Kidney glomerular epithelial cell (primary cell): ENCODE results near the gene GAREM1.

Source experiments
- DNase-seq: peaks from one replicate; lab custom pipeline; 2025; lab: John Stamatoyannopoulos, UW

GAREM1 gene

DNA sequence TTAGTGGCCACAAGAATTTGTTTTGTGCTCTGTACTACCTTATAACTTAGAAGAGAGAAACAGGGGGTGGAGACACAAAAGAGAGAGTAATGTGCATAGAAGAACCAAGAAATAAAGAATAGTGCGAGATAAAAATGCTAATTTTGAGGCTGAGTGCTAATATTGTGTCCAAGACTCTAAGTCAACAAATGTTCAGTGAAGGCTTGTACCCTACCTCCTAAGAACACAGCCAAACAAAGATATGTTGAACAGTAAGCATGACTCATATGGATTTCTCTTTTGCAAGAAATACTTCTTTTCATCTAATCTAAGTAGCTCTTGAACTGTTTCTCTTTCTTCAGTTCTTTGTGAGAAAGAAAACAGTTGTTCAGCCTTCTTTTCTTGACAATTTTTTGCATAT lies 45.2 kb downstream of the GAREM1 start:
- DNase-seq: peak; percentile 5

DNA sequence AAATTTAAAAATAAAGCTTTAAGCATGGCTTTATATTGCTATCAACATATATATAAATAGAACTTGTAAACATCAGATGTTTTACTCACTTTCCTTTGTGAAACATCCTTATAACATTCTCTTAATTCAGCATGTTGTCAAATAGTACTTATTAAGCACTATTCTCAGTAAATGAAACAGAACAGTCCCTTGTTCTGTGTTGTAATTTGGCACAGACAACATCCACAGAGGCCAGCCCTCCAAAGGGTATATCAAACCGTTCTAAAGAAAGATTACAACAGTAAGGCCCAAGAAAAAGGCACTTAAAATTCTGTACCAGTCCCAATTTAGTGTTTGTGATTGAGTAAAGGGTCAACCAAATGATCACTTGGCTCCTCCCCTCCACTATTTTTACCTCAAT lies 46.0 kb downstream of the GAREM1 start:
- no peak for DNase-seq

- no peak for DNase-seq
Observed at GRCh38 chr18:32422978-32423740, 47.5 kb downstream of the GAREM1 start.

GRCh38 chr18:32422201-32422600 lies 48.5 kb downstream of the GAREM1 start:
- no peak for DNase-seq

DNA sequence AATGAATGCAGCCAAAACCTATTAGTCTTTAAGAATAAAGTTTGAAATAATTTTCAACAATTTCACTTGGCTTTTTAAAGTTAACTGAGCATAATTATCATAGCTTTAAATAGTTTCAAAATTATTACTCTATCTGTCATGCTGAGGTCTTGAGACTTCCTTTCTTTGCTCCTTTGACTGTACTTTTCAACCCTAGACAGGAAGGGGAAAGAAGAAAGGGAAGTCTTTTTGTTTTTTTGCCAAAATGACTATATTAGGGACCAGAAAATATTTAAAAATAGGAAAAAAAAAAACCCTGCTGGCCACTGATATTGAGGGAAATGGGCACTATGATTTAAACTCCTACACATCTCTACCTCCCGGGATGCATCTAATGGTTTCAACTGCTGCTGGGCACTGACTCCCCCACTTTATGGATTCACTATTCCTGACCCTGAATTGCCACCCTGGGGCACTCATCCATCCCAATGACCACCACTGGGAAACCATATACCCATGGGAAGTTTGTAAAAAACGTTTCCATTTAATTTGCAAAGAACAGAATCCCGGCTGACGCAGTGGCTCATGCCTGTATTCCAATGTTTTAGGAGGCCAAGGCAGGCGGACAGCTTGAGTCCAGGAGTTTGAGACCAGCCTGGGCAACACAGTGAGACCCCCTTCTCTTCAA lies 50.5 kb downstream of the GAREM1 start:
- no peak for DNase-seq

DNA sequence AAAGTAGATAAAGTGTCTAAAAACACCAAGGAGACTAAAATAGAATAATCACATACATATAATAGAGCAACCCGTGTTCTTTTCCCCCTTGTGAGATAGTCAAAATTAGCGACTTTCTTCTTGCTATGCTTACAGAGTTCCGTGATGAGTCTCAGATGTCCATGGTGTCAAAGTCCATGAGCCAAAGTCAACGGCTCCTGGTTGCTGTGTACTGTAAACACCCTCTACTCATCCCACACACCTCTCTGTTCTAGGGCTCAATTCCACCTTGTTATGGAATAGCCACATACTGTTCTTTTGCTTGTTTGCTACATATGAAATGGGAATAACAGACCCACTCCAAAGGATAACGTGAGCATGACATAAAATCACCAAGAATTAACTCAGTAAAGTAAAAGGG lies 52.5 kb downstream of the GAREM1 start:
- DNase-seq: no peak

GRCh38 chr18:32405588-32405987 lies 65.1 kb downstream of the GAREM1 start:
- no peak for DNase-seq

GRCh38 chr18:32401621-32402020 lies 69.1 kb downstream of the GAREM1 start:
- no peak for DNase-seq

- no peak for DNase-seq
Observed at GRCh38 chr18:32393407-32393806, 77.3 kb downstream of the GAREM1 start.

DNA sequence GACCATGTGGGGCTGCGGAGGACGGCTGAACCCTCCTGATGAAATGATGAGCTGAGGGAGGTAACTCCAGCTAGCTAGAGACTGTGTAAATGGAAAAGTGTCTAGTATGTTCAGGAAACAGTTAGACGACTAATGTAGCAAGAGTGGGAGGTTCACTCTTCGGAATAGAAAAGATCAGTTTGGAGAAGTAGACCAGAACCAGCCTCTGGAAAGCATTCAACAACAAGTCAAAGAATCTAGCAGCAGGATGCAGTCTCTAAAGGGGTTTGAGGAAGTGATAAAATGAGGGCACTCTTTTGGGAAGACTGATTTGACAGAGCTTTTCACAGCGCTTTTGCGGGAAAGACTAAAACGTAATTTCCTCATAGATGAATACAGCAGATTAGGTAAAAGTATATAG lies 79.6 kb downstream of the GAREM1 start:
- no peak for DNase-seq

DNA sequence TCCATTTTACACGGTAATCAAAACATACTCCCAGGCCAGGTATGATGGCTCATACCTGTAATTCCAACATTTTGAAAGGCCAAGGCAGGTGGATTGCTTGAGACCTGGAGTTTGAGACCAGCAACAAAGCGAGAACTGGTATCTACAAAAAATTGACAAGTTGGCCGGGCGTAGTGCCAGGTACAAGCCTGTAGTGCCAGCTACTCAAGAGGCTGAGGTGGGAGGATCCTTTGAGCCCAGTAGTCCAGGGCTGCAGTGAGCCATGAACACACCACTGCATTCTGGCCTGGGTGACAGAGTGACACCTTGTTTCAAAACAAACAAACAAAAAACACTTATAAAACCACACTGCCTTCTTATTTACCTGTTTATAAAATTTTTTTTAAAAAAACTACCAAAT lies 80.8 kb downstream of the GAREM1 start:
- no peak for DNase-seq

GRCh38 chr18:32389191-32389590 lies 81.5 kb downstream of the GAREM1 start:
- DNase-seq: no peak

DNA sequence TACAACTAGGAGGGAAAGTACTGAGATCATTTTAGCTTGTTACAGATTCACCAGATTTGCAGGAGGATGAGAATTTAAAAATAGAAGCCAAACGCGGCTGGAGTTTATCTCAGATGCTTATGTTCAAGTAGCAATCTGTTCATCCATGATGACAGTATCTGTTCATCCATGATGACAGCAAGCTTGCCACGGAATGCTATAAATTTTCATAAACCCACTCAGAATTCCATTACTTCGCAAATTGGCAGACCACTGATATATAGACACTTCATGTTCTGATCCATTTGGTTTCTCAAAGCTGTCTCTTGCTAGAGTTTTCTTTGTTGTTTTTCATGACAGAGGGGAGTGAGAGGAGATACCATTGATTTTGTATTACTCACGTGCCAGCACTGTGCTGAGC lies 84.2 kb downstream of the GAREM1 start:
- DNase-seq: no peak

DNA sequence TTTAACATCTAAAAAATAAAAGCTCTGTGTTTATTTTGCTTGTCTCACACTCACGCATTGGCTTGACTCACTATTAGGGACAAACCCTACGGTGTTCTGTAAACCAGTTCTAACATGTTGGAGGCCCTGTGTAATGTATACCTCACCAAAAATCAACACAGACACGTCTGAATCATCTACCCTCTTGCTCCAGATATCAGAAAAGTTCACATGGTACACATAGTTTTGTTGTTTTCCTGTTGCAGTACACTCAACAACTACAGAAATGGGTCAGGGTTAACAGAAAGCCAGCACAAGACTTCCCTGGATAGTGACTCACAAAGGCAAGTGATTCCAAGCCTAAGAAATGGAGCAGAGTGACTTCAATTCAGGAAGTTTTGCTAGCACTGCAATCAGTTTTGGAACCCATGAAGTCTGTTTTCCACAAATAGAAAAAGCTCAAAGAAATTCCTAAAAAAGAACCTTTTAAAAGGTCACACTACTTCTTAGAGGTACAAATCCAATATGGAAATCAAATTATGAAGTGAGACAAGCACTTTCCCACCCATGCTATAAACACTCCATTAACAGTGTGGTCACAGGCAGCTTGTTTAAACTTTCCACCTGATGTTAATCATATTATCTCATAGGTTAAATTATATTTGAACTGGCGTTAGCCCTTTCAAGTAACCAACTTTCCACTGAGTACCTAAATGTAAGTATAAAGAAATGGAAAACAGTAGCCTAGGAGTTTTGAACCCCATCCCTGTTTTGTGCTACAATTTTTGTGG lies 87.4 kb downstream of the GAREM1 start:
- DNase-seq: peak; percentile 89

GRCh38 chr18:32381761-32382160 lies 88.9 kb downstream of the GAREM1 start:
- DNase-seq: no peak

DNA sequence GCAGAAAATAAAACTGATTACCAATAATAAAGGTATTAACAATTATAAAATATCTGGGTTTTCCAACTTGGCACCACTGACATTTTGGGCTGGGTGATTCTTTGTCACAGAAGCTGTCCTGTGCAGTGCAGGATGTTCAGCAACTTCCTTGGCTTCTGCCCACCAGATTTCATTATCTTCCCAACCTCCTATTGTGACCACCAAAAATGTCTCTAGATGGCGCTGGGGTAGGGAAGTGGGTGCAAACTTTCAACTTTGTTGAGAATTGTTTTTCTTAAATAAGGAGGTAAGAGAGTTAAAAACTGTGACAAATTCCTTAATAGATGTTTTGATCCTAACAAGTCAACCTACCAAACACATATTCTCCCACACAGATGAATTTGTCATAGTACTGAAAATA lies 90.1 kb downstream of the GAREM1 start:
- no peak for DNase-seq

DNA sequence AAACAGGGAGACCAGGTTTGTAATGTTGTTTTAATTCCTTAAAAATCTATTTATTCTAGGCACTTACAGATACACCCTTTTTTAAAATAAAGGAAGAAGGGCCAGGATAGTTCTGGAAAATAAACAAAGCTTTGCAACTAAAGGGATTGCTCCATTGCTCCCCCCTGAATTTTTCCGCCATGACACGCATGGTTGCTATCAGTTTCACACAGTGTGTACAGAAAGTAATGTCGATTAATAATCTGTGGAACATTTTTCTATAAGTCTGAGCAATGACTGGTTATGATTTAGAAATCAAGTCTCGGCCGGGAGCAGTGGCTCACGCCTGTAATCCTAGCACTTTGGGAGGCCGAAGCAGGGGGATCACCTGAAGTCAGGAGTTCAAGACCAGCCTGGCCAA lies 90.8 kb downstream of the GAREM1 start:
- DNase-seq: no peak

GRCh38 chr18:32378705-32379104 lies 92.0 kb downstream of the GAREM1 start:
- DNase-seq: no peak

- DNase-seq: peak; percentile 26
Observed at GRCh38 chr18:32373995-32374394, 96.7 kb downstream of the GAREM1 start.

GRCh38 chr18:32373505-32373904 lies 97.2 kb downstream of the GAREM1 start:
- DNase-seq: no peak

DNA sequence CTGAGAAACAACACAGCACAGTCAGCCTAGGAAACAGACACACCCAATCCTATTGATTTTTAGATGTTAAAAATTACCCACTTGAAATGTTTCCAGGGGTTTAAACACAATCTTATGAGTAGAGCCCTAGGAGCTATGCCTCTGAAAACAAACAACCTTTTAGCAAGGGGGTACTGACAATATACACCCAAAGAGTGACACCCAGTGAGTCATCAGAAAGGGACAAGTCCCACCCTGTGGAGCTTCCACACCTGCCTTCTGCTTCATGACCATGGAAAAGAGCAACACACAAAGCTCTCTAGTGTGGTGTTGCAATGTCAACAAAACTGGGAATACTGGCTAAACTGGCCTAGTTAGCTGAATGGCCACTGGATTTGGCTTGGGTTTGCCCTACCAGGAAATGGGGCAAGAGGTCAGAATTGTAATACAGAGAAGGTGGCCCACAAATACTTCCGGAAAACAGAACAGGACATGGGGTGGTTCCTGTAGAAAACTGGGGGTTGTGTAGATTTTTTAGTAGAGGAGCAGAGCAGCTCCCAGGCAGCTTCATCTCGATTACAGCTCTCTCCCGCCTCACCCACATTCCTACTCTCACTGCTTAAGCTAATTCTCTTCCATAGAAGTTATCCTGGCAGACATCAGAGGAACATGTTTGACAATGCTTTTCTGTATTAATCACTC lies 98.2 kb downstream of the GAREM1 start:
- no peak for DNase-seq

- DNase-seq: no peak
Observed at GRCh38 chr18:32372047-32372380, 98.7 kb downstream of the GAREM1 start.

DNA sequence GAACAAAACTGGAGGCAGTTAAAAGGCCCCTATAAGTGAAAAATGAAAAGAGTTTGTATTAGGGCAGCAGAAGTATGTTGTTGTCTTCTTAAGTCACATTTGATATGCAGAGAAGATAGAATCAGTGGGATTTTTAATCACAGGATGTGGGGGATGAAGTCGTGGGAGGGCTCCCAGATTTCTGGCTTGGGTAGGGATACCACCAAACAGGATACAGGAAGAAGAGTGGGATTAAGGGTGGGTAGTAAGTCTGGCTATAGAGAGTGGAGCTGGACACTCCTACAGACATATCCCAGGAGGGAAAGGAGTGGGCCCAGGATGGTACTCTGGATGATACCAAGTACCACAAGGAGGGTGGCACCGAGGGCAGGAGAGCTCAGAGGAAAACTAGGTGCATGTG lies 99.3 kb downstream of the GAREM1 start:
- DNase-seq: no peak
